Posterior vena cava (tissue), 2 donors: ENCODE results near the gene B3GALT5. TPM values are rescaled to one million over a fixed set of nuclear protein-coding genes. Genes with fewer than 3 reads are reported as not detected.

ENCODE experiments used
- DNase-seq: peaks from one replicate; pipeline ENCODE4 v3.0.0-alpha.2; 2020; ENCODE audit warnings: low spot score
- intact Hi-C, 2 donors: fragments of 100-400 bp; cut with DNase I; formaldehyde crosslinking; loops; one replicate each; pipeline versions ENCODE4 v1.14.1 to v1.14.2; 2022 to 2023
- total RNA-seq, 2 donors: library from RNA; stranded (reverse); fragmentation: NEBNext Ultra II Directional; extraction: Animal tissue kit (Norgen Biotek cat#: 25700); gene quantifications; one replicate each; pipeline ENCODE4 v1.2.1, GENCODE V29; 2021
- donor health status: DM: yes; HTN: yes; CAD: no.
- donor health status: DM: yes; HTN: yes; CAD: no.

B3GALT5 gene
- total RNA-seq, 2 donors from 2014 or later: 0.19 to 1.1 TPM

DNA sequence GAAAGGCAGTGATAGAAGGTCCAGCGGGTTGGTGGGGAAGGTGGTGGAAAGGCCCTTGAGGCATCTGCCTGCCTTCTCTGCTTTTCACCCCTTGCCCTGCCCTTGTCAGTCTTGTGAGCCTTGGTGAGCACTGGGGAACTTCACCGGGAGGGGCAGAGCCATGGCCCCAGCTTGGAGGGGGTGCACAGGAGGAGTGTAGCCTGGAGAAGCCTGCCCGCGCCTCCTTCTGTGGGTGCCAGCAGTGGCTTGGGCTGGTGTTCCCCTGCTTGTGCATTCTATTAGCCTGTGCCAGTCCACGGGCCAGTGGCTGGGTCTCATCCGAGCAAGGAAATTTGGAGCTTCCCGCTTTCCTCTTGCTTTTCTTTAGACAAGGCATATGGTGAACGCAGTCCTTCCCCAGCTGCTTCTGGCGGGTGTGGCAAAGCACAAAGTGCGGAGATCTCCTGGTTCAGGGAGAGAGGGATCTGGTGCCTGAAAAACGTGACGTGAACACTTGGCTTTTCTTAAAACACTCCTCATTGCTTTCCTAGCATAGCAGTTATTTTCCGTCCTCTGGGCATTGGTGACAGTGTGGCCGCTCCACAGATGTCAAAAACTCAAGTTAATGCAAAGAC is 10.6 kb upstream of the B3GALT5 start:
- no peak for DNase-seq
- intact Hi-C loops: loop anchor here in 1 of 2 donors (5.0 kb wide), 1 partner anchor 65 kb away; no protein-coding TSS in a partner anchor

DNA sequence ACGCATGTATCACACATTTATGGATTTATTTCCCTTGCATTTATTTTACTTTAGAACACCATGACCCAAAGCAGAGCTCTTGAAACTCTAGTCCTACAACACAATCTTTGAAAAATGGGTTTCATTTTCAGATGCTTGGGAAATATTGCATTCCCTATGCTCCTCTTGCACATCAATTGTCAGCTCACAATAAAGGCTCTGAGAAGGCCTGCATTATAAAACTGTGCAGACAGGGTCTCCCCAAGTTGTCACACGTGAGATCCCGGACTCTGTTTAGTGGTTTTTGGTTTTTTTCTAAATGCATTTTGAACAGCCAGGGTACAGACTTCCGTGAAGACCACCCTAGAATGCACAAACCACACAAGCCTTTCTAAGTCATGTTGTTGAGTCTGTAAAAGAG is 9.9 kb upstream of the B3GALT5 start:
- intact Hi-C loops: loop anchor here in 1 of 2 donors (5.0 kb wide), 1 partner anchor 65 kb away; no protein-coding TSS in a partner anchor
- DNase-seq: no peak

DNA sequence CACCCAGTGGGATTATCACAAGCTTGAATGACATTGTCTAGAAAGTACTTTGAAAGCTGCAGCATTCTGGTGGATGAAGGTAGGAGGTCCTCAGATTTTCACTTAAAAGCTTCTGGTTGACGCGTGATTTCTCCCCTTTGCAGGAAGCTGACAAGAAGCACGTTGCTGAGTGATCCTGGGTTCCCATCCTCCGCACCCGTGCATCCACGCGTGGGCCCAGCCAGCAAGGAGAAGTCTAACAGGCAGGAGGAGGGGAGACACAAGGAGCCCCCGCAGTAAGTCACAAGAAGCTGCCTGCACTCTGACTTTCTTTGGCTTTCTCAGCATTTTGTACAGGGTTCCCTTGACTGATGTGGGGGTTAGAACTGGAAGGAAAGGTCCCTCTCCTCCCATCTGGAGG is 7.8 kb upstream of the B3GALT5 start:
- DNase-seq: no peak
- intact Hi-C loops: loop anchor here in 1 of 2 donors (5.0 kb wide), 1 partner anchor 62 kb away; no protein-coding TSS in a partner anchor

DNA sequence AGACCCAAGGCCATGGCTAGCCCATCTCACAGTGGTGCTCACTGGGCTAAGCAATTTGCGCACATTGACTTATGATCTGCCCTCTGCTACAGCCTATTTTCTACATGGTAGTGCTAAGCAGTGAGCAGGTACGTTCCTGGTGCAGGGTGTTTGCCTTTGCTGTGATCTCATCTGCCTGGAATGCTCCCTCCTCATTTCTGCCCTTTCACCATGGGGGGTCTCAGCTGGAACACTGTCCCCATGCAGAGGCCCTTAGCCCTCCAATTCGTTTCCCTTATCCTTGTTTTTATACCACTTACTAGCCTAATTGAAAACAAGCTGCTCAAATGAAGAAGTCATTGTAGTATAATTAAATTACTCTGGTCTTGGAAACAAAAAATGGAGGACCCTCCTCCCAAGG is 2.0 kb upstream of the B3GALT5 start:
- DNase-seq: no peak
- intact Hi-C loops: no loop called here

DNA sequence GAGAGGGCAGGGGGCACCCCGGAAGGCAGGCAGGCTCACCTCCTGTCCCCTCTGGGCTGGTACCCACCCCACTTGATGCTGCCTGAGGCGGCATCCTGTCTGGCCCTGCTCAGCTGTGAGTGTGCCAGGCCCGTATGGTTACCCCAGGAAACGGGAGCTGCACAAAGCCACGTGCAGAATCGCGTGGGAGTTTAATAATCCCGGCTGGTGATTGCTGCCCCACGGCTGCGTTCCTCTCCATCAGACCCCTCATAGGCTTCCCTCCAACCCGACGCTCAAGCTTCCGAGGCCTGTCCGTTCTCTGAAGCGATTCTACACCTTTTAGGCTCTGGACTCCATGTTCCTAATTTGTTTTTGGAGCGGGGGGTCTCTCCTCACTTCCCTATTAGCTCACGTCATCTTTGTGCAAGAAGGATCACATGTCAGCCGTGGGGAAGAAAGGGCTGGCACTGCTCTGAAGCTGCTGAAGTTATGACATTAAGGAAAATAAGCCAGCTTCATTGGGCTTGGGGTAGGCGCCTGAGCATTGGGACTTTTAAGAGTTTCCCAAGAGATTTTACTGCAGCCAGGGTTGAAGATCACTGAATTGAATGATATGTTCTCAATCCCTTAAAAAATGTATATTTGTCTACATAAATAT is 1.1 kb upstream of the B3GALT5 start:
- DNase-seq: no peak
- intact Hi-C loops: no loop called here

DNA sequence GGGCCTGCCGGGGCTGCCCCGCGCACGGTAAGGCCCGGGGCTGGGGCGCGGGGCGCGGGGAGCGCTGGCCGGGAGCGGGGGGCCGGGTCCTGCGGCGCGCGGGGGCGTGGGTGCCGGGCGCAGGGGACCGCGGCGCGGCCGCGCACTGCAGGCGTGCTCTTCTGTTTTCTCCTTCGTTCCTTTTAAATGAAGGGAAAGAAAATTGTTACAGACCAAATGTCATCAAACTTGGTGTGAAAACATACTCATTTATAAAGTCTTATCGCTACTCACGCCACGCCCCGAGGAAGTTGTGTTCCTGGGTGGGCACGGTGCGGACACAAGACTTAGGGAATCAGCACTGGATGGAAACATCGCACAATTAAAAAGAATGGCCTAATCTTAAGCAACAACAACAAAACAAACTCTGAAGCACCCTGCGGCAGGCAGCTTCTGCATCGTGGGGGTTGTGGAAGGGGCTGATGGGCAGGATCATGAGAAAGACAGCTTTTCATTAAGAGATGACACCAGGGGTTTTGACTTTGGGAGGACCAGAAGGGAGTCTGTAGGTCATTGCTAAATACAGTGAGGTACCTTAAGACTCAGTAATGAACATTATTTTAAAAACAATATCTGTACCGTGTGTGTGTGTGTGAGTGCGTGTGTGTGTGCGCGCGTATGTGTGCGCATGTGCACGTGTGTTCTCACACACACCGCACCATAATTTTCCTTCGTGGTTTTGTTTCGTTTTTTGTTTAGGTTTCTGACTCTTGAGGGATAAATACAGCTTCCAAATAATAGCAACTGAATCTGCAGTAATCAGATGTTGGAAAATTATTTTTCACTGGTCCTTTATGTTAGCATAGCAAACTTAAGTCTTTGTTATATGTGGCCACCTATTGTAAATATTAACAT is 548 bp downstream of the B3GALT5 start:
- intact Hi-C loops: no loop called here
- DNase-seq: no peak

DNA sequence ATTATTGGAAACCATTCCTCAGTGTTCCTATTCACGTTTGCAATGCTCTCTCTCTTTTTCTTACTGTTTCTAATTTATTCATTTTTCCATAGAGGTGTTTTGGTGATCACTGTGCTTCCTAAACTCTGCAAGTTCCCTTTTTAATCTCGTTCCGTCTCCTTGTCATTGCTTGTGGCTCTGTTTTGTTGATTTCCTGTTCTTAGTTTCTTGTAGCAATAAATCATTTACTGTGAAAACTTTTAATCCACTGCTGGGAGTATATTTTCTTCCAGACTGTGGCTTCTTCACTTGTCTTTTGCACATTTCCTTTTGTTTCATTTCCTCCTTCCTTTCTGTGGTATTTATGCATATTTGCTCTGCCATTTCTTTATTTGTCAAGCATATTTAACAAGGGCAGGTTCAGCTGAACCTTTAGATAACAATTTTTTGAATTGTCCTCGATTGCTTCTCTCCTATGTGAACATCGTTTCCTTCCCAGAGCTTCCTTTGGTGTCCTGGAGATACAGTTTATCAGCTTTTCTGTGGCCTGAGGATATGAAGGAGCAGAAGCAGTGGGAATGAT is 3.6 kb downstream of the B3GALT5 start:
- no peak for DNase-seq
- intact Hi-C loops: no loop called here

DNA sequence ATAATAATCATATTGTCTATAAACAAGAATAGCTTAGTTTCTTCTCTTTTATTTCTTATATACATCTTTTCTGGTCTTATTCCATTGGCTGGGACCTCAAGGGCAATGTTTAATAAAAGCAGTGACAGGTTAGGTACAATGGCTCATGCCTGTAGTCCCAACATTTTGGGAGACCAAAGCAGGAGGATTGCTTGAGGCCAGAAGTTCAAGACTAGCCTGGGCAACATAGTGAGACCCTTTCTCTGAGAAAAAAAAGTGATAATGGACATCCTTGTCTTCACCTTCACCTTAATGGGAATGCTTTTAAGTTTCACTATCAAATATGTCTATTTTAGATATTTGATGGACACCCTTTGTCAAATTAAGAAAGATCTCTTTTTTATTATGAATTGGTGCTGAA is 8.1 kb downstream of the B3GALT5 start:
- intact Hi-C loops: no loop called here
- DNase-seq: no peak

DNA sequence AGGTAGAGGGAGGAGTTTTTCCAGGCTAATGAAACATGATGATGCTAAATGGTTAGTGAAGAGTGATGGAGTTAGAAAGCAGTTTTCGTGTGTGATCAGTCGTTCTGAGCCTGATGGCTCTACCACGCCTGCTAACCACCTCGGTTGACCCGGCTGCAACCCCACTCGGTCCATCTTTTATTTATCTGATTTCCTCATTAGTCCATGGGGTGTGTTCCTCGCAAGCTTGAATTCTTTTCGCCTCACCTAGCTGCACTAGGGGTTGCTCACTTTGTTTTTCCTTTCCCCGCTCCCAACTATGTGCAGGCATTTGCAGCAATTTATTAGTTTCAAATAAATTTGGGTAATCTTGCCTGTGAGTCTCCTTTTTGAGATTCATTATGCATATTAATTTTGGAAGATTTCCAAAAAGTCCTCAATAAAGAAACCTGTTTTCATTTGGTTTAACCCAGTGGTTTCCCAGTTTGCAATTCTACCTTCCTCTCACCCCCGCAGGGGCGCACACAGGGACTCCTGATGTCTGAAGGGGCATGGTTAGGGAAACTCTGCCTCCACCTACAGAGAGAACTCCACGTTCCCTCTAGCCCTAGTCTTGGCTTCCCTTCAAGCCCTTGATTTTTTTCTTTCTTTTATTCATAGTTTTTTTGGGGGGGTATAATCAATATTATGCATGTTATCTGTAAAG is 12.6 kb downstream of the B3GALT5 start:
- DNase-seq: no peak
- intact Hi-C loops: loop anchor here in 1 of 2 donors (2.0 kb wide), 1 partner anchor 37 kb away; no protein-coding TSS in a partner anchor

DNA sequence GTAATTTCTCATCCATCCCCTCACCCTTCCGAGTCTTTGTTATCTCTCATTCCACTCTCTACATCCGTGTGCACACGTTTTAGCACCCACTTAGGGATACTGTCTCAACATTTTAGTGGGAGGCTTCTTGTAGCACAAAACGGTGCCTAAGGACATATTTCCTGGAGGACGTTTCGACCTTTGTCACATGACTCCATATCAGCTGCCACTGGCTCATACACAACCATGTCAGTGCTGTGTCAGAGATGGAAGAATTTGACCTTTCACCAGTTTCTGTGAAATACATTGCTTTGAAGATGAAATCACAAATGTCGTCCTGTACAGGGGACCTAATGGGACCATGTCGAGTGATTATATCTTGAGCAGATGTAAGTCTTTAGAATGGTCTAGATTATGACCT is 15.6 kb downstream of the B3GALT5 start:
- no peak for DNase-seq
- intact Hi-C loops: no loop called here

DNA sequence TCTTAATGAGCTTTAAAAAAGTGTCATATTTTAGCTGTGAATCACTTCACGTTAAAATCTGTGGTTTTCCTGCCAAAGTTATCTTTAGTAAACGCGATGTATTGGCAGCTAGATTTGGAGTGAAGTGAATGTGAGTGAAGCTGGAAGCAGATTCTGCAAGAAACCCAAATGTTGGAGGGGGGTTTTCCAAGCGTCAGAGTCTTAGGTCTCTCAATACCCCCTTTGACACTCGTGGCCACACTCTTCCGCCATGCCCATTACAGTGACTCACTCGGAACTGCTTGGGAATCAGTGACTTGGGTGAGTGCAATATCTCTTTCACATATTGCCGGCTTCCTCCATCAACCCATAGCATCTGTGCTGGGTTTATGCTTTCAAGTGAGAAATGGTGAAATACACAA is 17.5 kb downstream of the B3GALT5 start:
- DNase-seq: no peak
- intact Hi-C loops: no loop called here

DNA sequence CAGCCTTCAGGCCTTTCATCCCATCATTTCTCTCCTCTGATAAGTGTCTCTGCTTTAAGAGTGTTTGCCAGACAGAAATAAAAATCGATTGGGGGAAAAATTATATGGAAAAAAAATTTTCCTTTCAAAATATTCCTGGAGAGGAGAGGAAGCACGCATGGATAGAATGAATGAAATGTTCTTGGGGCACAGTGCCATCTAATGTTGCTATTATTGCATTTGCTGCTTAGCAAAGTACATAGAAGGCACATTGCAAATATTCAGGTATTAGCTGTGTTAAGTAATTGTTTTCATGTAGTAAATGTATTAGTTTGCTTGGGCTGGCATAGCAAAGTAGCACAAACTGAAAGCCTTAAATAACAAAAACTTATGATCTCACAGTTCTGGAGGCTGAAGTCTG is 18.1 kb downstream of the B3GALT5 start:
- intact Hi-C loops: no loop called here
- DNase-seq: no peak

DNA sequence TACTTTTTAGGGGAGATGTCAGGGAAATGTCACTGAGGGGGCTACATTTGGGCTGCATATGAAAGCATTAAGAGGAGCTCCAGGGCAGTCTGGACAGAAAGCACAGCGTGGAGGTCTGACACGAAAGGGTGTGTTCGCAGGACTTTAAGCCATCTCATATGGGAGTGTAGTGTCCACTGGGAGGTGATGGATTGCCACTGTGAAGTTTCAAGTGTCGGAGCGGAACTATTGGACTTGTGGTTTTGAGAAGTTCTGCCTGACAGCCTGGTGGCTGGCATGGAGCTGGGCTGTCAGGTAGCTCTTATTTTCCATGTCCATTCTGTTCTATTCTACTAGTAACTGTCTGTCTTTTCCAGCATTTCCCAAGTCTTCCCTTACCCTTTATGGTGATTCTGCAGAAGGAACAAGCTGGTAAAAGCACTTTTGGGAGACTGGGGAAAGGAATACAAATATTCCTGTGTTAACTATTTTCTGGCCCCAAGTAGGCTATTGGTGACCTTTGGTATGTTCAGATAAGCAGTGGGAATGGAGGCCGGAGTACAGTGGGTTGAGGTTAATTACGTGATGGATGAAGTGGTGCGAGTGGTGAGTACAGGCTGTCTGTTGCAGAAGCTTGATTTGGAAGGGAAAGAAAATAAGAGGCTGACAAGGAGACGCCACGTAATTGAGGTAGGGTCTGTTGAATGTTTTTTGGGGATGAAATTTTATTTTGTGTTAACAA is 19.3 kb downstream of the B3GALT5 start:
- intact Hi-C loops: no loop called here
- no peak for DNase-seq

DNA sequence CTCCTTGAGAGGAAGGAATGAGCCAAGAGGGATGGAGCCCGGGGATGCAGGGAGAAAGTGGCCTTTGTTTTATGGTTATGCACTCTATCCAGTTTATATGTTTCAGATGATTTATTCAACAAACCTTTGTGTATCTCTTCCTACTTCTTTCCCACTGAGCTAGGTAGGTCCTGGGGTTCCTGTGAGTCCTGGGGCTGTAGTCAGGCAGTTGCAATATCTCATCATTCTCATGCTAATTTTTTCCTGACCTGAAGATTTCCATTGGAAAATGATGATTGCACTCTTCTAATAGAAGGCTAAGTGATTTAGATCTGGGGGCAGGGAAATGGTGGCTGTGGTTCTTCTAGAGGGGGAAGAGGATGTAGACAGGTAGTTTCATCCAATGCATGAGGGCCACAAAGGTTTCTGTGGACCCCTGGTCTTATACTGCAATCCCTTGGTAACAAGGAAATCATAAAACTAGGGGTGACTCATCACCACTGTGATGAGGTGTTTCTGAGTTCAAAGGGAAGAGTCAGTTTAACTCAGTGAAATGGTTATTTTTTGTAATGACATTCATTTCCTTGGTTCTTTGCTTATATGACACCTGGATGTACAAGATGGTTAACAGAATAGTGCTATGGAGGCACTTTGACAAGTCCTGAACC is 20.2 kb downstream of the B3GALT5 start:
- DNase-seq: no peak
- intact Hi-C loops: no loop called here

DNA sequence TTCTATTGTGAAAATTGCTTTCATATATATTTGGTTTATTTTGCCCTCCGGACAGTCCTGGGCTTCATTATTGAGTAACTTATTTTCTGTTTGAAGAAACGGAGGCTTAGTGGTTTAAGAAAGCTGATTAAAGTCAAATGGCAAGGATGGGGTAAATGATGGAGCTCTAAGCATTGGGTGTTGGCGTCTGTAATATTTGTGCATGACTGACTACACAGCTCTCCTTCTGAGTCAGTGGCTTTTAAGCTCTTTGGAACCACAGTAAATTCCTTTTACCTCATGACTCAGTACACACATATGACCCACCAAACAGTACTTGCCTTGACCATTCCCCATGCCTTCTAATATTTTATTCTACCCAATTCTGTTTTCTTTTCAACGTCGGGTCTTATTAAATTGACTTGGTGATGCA is 21.0 kb downstream of the B3GALT5 start:
- DNase-seq: no peak
- intact Hi-C loops: no loop called here

DNA sequence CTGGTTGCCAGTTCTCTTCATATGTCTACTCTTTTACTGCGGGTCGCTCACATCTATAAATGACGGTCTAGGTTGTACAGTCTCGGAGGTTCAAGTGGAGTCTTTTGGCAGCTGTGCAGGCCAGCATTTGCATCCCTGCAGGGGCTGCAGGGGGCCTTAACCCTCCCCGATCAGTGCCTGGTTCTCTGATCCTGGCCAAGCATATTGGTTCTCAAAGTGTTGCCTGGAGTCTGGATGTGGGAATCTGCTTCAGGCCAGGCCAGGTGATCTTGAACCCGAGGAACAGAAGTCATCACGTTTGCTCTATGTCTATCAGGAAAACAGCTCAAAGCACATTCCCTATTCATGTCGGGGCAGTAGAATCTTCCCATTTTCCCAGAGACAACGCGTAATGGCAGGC is 21.8 kb downstream of the B3GALT5 start:
- no peak for DNase-seq

DNA sequence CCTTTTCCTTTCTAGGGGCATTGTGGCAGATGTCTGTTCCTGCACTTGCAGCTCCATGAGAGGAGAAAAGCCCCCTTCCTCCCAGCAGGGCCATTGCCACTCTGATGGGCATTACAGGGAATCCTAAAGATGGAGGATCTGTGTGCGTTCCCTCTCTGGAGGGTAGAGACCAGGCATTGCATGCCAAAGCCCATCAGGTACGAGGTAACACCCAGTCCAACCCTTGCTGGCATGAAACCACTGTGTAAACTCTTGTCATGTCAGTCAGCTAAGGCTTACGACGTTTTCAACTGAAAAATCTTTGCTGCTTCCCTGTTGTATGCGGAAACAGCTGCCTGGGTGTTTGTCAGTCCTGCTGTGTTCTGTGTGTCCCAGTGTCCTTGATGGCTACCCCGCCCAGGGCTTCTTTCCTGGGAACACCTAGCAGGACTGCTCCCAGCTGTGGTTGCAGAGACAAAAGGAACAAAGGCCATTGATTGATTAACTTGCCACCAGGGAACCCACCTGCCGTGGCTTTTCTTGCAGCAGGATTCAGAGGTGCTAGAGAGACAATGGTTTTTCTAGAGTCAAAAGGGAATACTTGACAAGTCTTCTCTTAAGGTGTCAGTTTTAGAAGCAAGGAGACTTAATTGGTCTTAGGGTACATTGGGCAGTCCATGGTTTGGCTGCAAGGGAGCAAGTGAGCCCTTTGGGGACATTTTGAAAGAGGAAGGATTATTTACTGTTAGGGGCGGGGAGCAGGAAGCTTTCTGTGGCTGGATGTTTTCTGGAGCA is 24.6 kb downstream of the B3GALT5 start:
- no peak for DNase-seq
- intact Hi-C loops: no loop called here

More for the DNA sequence above, 21.8 kb downstream of the B3GALT5 start:
- intact Hi-C loops: no loop called here

DNA sequence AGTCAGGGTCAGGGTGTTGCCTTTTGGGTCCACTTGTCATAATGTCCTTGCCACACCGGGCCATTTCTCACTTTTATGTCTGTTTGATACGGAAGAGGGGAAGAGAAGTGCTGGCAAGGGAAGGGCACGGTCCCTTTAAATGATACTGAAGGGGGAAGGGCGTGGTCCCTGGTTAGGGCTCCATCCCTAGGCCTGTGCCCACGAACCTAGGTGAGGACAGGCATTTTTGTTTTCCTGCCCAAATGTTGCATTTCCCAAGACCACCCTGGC is 25.2 kb downstream of the B3GALT5 start:
- intact Hi-C loops: no loop called here

More for the DNA sequence above, 25.2 kb downstream of the B3GALT5 start:
- DNase-seq: no peak
